Measurements from ENCODE around the gene TP73.
A peak's percentile ranks its signal among the peaks of the same experiment; 100 is the strongest.

TP73 gene

GRCh38 chr1:3702990-3703728, 50.8 kb downstream of the TP73 start:
- DNase-seq (ENCODE audit: low read depth), result peak; percentile 81
- no peak overlapping the region for H3K4me3 ChIP-seq (ENCODE audit: low read length)
- peak; percentile 40 for TF ChIP-seq CTCF (IDR thresholded peaks at IDR 0.05; ENCODE audit: insufficient read depth, low read depth, low read length, missing control alignments)

GRCh38 chr1:3703786-3704371, 51.6 kb downstream of the TP73 start:
- H3K4me3 ChIP-seq (ENCODE audit: low read length), result no peak overlapping the region
- DNase-seq (ENCODE audit: low read depth), result peak; percentile 32
- no peak for TF ChIP-seq CTCF (IDR thresholded peaks at IDR 0.05; ENCODE audit: insufficient read depth, low read depth, low read length, missing control alignments)

GRCh38 chr1:3705341-3705950, 53.1 kb downstream of the TP73 start:
- DNase-seq (ENCODE audit: low read depth), result no peak
- no peak for TF ChIP-seq CTCF (IDR thresholded peaks at IDR 0.05; ENCODE audit: insufficient read depth, low read depth, low read length, missing control alignments)
- no peak overlapping the region for H3K4me3 ChIP-seq (ENCODE audit: low read length)

GRCh38 chr1:3706651-3707297, 54.5 kb downstream of the TP73 start:
- H3K4me3 ChIP-seq (ENCODE audit: low read length), result no peak overlapping the region
- no peak for DNase-seq (ENCODE audit: low read depth)
- TF ChIP-seq CTCF (IDR thresholded peaks at IDR 0.05; ENCODE audit: insufficient read depth, low read depth, low read length, missing control alignments), result no peak

- DNase-seq (ENCODE audit: low read depth), result peak; percentile 60
- no peak for TF ChIP-seq CTCF (IDR thresholded peaks at IDR 0.05; ENCODE audit: insufficient read depth, low read depth, low read length, missing control alignments)
- H3K4me3 ChIP-seq (ENCODE audit: low read length), result peak overlapping the region; percentile 58
These were observed 55.1 kb downstream of the TP73 start for GRCh38 chr1:3707298-3707938.

GRCh38 chr1:3707939-3708328, 55.6 kb downstream of the TP73 start:
- H3K4me3 ChIP-seq (ENCODE audit: low read length), result peak overlapping the region; percentile 58
- no peak for DNase-seq (ENCODE audit: low read depth)
- no peak for TF ChIP-seq CTCF (IDR thresholded peaks at IDR 0.05; ENCODE audit: insufficient read depth, low read depth, low read length, missing control alignments)
